ENCODE measurements around the gene PAGE2B. TPM values are rescaled to one million over a fixed set of nuclear protein-coding genes. Genes with fewer than 3 reads are reported as not detected.

PAGE2B gene
- total RNA-seq, 1 donor from 2014 or later, result not detected

DNA sequence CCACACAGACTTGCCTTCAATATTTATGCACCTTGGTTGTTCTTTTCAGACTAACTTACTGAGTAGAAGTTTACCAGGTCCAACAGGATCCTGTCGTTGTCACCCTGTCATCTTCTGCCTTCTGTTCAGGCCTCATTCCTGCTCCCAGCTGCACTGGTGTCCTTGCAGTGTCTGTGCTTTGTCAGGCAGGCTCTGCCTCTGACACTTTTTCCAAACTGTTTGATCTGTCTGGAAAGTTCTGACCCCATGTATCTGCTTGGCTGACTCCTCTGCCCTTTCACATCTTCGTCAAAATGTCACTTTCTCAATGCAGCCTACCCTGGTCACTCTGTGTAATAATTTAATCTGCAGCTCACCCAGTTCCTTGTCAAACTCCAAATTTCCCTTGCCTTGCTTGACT, 23.9 kb downstream of the PAGE2B start:
- TF ChIP-seq CTCF (conservative IDR thresholded peaks at IDR 0.05), result no peak
- Mint-ChIP-seq H3K27me3 (ENCODE audit: low read depth) (no peaks in the 10 kb centered on the region), H3K27ac (ENCODE audit: unreplicated experiment) (no peak overlapping the region), H3K4me3 (no peak overlapping the region), H3K4me1 (peaks cover 3% of the 10 kb centered on the region), H3K36me3 (ENCODE audit: low read depth) (no peaks in the 10 kb centered on the region), H3K9me3 (no peaks in the 10 kb centered on the region)
- DNase-seq (ENCODE audit: low read depth, low spot score), result no peak

DNA sequence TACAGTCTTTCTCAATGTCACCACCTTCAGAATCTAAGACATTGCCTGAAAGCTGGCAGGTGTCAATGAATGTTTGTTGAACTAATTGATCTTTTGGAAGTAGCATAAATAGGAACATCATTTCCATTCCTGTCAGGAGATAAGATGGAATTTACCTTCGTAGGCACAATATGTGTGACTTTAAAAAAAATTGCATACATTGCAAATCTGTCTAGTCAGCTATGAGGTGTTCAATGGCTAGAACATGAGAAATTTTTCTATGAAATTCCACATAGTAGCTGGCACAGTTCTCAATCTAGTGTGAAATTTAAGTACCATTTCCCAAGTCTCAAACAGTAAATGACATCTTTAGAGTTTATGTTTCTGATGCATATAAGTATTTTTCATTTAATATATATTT, 24.3 kb downstream of the PAGE2B start:
- Mint-ChIP-seq H3K4me1 (peaks cover 3% of the 10 kb centered on the region), H3K9me3 (peaks cover under 1% of the 10 kb centered on the region), H3K27ac (ENCODE audit: unreplicated experiment) (no peak overlapping the region), H3K36me3 (ENCODE audit: low read depth) (no peaks in the 10 kb centered on the region), H3K4me3 (no peak overlapping the region), H3K27me3 (ENCODE audit: low read depth) (no peaks in the 10 kb centered on the region)
- no peak for TF ChIP-seq CTCF (conservative IDR thresholded peaks at IDR 0.05)
- no peak for DNase-seq (ENCODE audit: low read depth, low spot score)

DNA sequence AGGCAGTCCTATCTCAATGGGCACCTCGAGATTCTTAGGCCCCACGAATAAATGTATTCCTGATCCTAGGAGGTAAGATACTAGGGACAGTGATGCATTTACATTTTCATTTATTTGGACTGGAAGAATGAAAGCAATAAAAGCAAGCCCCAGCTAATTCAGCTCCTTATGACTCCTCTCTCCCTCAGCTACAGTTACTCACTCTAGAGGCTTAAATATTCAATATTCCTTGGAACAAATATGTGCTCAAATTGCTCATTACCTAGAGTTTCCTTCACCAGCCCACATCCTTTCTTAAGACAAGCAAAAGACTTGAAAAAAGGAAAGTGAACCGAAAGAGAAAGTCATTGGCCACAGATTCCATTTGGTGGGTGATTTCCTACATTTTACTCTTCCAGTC, 27.9 kb downstream of the PAGE2B start:
- TF ChIP-seq CTCF (conservative IDR thresholded peaks at IDR 0.05), result no peak
- no peak overlapping the region for H3K27ac Mint-ChIP-seq (ENCODE audit: unreplicated experiment)
- no peaks in the 10 kb centered on the region for H3K27me3 Mint-ChIP-seq (ENCODE audit: low read depth)
- peaks cover 3% of the 10 kb centered on the region for H3K4me1 Mint-ChIP-seq
- H3K4me3 Mint-ChIP-seq, result no peak overlapping the region
- peaks cover 4% of the 10 kb centered on the region for H3K9me3 Mint-ChIP-seq
- no peak for DNase-seq (ENCODE audit: low read depth, low spot score)
- no peaks in the 10 kb centered on the region for H3K36me3 Mint-ChIP-seq (ENCODE audit: low read depth)

DNA sequence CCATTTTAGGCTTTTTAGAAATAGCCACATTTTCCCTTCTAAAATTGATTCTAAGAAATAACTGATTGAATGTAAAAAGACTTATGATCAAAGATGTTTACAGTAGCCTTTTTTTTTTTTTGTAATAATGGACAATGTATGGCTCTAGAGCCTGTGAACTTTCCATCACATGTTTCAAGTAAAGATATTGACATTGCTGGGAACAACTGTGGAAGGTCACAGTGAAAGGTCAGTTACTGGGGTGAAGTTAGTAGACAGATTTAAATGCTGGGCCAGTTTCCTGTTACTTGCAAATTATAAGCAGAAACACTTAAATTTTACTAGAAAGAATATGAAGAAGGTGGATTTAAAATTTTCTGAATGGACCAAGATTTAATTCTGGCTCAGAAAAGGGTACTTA, 32.4 kb downstream of the PAGE2B start:
- no peak for DNase-seq (ENCODE audit: low read depth, low spot score)
- peaks cover 5% of the 10 kb centered on the region for H3K4me1 Mint-ChIP-seq
- TF ChIP-seq CTCF (conservative IDR thresholded peaks at IDR 0.05), result no peak
- H3K9me3 Mint-ChIP-seq, result peaks cover 9% of the 10 kb centered on the region
- H3K27me3 Mint-ChIP-seq (ENCODE audit: low read depth), result no peaks in the 10 kb centered on the region
- no peak overlapping the region for H3K27ac Mint-ChIP-seq (ENCODE audit: unreplicated experiment)
- no peak overlapping the region for H3K4me3 Mint-ChIP-seq
- H3K36me3 Mint-ChIP-seq (ENCODE audit: low read depth), result no peaks in the 10 kb centered on the region

DNA sequence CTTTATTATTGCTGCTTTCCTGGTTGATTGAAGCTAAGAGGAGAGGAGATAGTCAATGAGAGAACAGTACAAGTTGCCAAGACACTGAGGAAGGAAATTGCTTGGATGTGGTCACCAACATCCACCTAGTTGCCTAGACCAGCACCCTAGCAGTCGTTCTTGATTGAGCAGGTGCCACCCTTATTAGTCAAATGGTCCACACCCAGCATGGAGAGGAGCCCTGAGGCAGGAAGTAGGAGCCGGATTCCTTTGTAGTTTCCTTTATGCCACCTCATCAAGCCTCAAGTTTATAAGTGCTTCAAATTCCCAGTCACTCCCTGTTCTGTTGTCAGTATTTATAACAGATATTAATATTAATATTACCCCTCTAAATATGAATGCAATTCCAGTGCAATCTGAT, 33.1 kb downstream of the PAGE2B start:
- Mint-ChIP-seq H3K4me3 (no peak overlapping the region), H3K9me3 (peaks cover 9% of the 10 kb centered on the region)

More for the DNA sequence above, 33.1 kb downstream of the PAGE2B start:
- Mint-ChIP-seq H3K27ac (ENCODE audit: unreplicated experiment) (no peak overlapping the region), H3K36me3 (ENCODE audit: low read depth) (no peaks in the 10 kb centered on the region), H3K27me3 (ENCODE audit: low read depth) (no peaks in the 10 kb centered on the region), H3K4me1 (peaks cover 5% of the 10 kb centered on the region)
- TF ChIP-seq CTCF (conservative IDR thresholded peaks at IDR 0.05), result no peak
- DNase-seq (ENCODE audit: low read depth, low spot score), result no peak
